ENCODE measurements around the gene SNX5.

- TF ChIP-seq EP300 (IDR thresholded peaks at IDR 0.05) (no peak), POLR2A (IDR thresholded peaks at IDR 0.05) (no peak), CTCF (IDR thresholded peaks at IDR 0.05) (no peak)
These were observed 28.9 kb downstream of the SNX5 start for GRCh38 chr20:17939622-17940223.

All from tibial nerve (tissue), 4 donors.